MM.1S (cell line): Measurements from ENCODE around the gene STAT5A.

Experiments used
- DNase-seq: peaks from one replicate; pipeline ENCODE4 v3.0.0-alpha.2; 2015
- H2AFZ ChIP-seq: fragments of 300-600 bp; sonication (generic); 2 replicates; pipeline ENCODE4 v1.6.0; 2016; ENCODE audit warnings: antibody characterized with exemption, low read length
- H3F3A ChIP-seq: fragments of 300-600 bp; sonication (generic); 2 replicates; pipeline ENCODE4 v1.6.1; 2016; ENCODE audit warnings: mild to moderate bottlenecking, antibody characterized with exemption, low read length, moderate library complexity, mixed read lengths; ENCODE audit not compliant: insufficient read depth
- H3K27ac ChIP-seq: fragments of 300-600 bp; sonication (generic); 2 replicates; pipeline ENCODE4 v1.5.1; 2016; ENCODE audit warnings: mild to moderate bottlenecking, low read length
- H3K27me3 ChIP-seq: fragments of 300-600 bp; sonication (generic); replicated peaks from 2 replicates; pipeline ENCODE4 v1.6.0; 2016; ENCODE audit warnings: low read length; ENCODE audit not compliant: insufficient read depth
- H3K36me3 ChIP-seq: fragments of 300-600 bp; sonication (generic); replicated peaks from 2 replicates; pipeline ENCODE4 v1.6.1; 2016; ENCODE audit warnings: mild to moderate bottlenecking, low read length, mixed read lengths; ENCODE audit not compliant: insufficient read depth
- H3K4me1 ChIP-seq: fragments of 300-600 bp; sonication (generic); 2 replicates; pipeline ENCODE4 v1.6.1; 2016; ENCODE audit warnings: low read length, mixed read lengths
- H3K4me2 ChIP-seq: fragments of 300-600 bp; sonication (generic); 2 replicates; pipeline ENCODE4 v1.6.0; 2016; ENCODE audit warnings: low read depth, low read length
- H3K4me3 ChIP-seq: fragments of 300-600 bp; sonication (generic); 2 replicates; pipeline ENCODE4 v1.5.1; 2016; ENCODE audit warnings: low read length, mixed read lengths
- H3K79me2 ChIP-seq: fragments of 300-600 bp; sonication (generic); 2 replicates; pipeline ENCODE4 v1.6.1; 2016; ENCODE audit warnings: mixed run types, low read length, mixed read lengths
- H3K9ac ChIP-seq: fragments of 300-600 bp; sonication (generic); 2 replicates; pipeline ENCODE4 v1.6.1; 2016; ENCODE audit warnings: low read length, mixed read lengths
- H3K9me2 ChIP-seq: fragments of 300-600 bp; sonication (generic); replicated peaks from 2 replicates; pipeline ENCODE4 v1.6.1; 2016; ENCODE audit warnings: mild to moderate bottlenecking, low read length, mixed read lengths; ENCODE audit not compliant: insufficient read depth
- H3K9me3 ChIP-seq: fragments of 300-600 bp; sonication (generic); replicated peaks from 2 replicates; pipeline ENCODE4 v1.6.1; 2016; ENCODE audit warnings: mild to moderate bottlenecking, low read length, mixed read lengths; ENCODE audit not compliant: insufficient read depth
- H4K20me1 ChIP-seq: fragments of 300-600 bp; sonication (generic); 2 replicates; pipeline ENCODE4 v1.6.1; 2016; ENCODE audit warnings: mild to moderate bottlenecking, low read length, moderate library complexity, mixed read lengths; ENCODE audit not compliant: insufficient read depth
- EZH2 ChIP-seq: fragments of 300-600 bp; sonication (generic); optimal IDR thresholded peaks from 2 replicates; pipeline ENCODE3; 2017; ENCODE audit warnings: low read depth, mild to moderate bottlenecking, antibody characterized with exemption, low read length, mixed read lengths
- EZH2phosphoT487 ChIP-seq: fragments of 300-600 bp; sonication (generic); IDR thresholded peaks from 2 replicates; pipeline ENCODE4 v1.6.1; 2018; ENCODE audit warnings: antibody characterized with exemption, low read length
- TF ChIP-seq, protein P1 (sequence below): fragments of 300-600 bp; sonication (generic); IDR thresholded peaks from 2 replicates; pipeline ENCODE4 v1.5.1; 2016; ENCODE audit warnings: antibody characterized with exemption, low read length, mixed read lengths

STAT5A gene

DNA sequence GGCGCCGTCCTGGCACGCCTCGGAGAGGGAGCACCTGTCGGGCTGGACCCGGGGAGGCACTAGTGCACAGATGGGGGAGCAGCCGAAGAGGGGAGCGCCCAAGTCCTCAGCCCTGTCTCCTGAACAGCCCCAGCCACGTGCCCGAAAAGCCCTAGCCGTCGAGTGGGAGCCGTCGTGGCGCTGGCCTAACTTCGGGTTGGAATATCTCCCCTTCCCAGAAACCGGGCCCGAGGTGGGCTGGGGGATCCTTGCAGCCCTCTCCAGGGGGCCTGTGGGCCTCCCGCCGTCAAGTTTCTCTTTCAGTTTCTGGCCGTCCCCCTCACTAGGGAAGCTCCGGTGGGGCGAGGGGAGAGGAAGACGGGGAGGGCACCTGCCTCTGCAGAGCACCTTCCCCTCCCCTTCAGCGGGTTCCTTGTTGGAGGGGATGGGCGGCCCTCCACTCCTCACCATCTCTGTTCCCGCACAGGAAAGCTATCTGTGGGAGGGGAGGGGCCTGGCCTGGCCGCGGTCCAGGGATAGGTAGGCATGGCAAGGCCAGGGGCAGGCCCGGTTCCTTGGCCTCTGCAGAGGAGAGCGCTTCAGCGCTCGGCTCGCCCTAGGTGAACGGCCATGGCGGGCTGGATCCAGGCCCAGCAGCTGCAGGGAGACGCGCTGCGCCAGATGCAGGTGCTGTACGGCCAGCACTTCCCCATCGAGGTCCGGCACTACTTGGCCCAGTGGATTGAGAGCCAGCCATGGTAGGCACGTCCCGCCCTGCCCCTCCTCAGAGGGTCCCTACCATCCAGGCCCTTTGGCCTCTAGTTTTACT is 709 bp downstream of the STAT5A start:
- Histone ChIP-seq H3K4me1 (no peaks in the 10 kb centered on the region), H3K27me3 (peaks cover 15% of the 10 kb centered on the region), H3K4me3 (peak overlapping the region; percentile 56; the same call in 1 of the 2 replicates), H3K9ac (no peak overlapping the region), H3K4me2 (peak overlapping the region; percentile 86; the same call in 1 of the 2 replicates), H3K9me2 (no peaks in the 10 kb centered on the region), H3K9me3 (no peaks in the 10 kb centered on the region), H2AFZ (peak overlapping the region; percentile 63; the same call in 1 of the 2 replicates), H3K79me2 (no peaks in the 10 kb centered on the region), H3F3A (no peaks in the 10 kb centered on the region), H4K20me1 (no peaks in the 10 kb centered on the region), H3K36me3 (no peaks in the 10 kb centered on the region), H3K27ac (no peak overlapping the region)
- no peak for DNase-seq
- TF ChIP-seq EZH2 (no peak), EZH2phosphoT487 (no peak)
- TF ChIP-seq, protein P1, sequence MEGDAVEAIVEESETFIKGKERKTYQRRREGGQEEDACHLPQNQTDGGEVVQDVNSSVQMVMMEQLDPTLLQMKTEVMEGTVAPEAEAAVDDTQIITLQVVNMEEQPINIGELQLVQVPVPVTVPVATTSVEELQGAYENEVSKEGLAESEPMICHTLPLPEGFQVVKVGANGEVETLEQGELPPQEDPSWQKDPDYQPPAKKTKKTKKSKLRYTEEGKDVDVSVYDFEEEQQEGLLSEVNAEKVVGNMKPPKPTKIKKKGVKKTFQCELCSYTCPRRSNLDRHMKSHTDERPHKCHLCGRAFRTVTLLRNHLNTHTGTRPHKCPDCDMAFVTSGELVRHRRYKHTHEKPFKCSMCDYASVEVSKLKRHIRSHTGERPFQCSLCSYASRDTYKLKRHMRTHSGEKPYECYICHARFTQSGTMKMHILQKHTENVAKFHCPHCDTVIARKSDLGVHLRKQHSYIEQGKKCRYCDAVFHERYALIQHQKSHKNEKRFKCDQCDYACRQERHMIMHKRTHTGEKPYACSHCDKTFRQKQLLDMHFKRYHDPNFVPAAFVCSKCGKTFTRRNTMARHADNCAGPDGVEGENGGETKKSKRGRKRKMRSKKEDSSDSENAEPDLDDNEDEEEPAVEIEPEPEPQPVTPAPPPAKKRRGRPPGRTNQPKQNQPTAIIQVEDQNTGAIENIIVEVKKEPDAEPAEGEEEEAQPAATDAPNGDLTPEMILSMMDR = no peak

DNA sequence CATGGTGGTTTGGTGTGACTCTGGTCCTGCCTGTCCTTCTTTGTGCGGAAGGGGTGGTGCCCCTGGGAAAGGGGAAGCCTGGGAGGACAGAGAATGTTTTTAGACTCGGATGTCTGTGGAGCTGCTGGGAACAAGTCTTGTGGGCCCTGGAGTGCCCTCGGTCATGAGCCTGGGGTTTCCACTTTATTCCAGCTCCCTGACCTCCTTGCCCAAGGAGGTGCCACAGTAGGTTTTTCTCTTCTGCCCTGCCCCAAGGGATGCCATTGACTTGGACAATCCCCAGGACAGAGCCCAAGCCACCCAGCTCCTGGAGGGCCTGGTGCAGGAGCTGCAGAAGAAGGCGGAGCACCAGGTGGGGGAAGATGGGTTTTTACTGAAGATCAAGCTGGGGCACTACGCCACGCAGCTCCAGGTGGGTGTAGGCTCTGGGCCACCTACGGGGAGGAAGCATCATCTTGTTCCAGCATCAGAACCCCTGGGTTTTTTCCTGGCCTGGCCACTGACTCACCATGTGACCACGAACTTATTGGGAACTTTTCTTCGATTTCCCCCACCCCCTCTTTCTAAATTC is 1.4 kb downstream of the STAT5A start:
- Histone ChIP-seq H3K9me3 (no peaks in the 10 kb centered on the region), H4K20me1 (no peaks in the 10 kb centered on the region), H2AFZ (no peak overlapping the region), H3K79me2 (no peaks in the 10 kb centered on the region), H3K9ac (no peak overlapping the region), H3K9me2 (no peaks in the 10 kb centered on the region), H3K4me3 (no peak overlapping the region), H3K36me3 (no peaks in the 10 kb centered on the region), H3K27me3 (peaks cover 15% of the 10 kb centered on the region), H3K4me1 (no peaks in the 10 kb centered on the region), H3K27ac (no peak overlapping the region), H3F3A (no peaks in the 10 kb centered on the region), H3K4me2 (no peak overlapping the region)
- no peak for DNase-seq
- TF ChIP-seq EZH2 = no peak
- TF ChIP-seq, protein P1 = no peak
- no peak for TF ChIP-seq EZH2phosphoT487

DNA sequence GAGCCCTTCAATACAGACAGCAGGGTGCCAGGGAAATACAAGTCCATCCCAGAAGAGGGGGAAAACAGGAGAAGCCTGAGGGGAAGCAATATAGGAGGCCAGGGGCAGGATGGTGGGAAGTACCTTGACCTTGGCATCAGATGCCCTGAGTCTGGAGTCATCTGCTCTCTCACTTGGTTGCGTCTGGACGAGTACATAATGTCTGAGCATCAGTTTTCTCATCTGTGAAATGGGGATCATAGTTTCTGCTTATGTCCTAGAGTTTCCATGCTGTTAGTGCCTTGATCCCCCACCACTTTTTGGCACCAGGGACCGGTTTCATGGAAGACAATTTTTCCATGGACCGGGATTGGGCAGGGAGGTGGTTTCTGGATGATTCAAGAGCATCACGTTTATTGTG is 2.3 kb downstream of the STAT5A start:
- Histone ChIP-seq H3K27ac (no peak overlapping the region), H3F3A (no peaks in the 10 kb centered on the region), H3K9me2 (no peaks in the 10 kb centered on the region), H2AFZ (no peak overlapping the region), H3K9ac (no peak overlapping the region), H4K20me1 (no peaks in the 10 kb centered on the region), H3K4me3 (no peak overlapping the region), H3K4me1 (no peaks in the 10 kb centered on the region), H3K4me2 (no peak overlapping the region), H3K27me3 (peaks cover 15% of the 10 kb centered on the region), H3K9me3 (no peaks in the 10 kb centered on the region), H3K36me3 (no peaks in the 10 kb centered on the region), H3K79me2 (no peaks in the 10 kb centered on the region)
- DNase-seq = no peak
- TF ChIP-seq, protein P1 = no peak
- TF ChIP-seq EZH2 (no peak), EZH2phosphoT487 (no peak)
